ENCODE data around the gene DAPK2.

Gene DAPK2

DNA sequence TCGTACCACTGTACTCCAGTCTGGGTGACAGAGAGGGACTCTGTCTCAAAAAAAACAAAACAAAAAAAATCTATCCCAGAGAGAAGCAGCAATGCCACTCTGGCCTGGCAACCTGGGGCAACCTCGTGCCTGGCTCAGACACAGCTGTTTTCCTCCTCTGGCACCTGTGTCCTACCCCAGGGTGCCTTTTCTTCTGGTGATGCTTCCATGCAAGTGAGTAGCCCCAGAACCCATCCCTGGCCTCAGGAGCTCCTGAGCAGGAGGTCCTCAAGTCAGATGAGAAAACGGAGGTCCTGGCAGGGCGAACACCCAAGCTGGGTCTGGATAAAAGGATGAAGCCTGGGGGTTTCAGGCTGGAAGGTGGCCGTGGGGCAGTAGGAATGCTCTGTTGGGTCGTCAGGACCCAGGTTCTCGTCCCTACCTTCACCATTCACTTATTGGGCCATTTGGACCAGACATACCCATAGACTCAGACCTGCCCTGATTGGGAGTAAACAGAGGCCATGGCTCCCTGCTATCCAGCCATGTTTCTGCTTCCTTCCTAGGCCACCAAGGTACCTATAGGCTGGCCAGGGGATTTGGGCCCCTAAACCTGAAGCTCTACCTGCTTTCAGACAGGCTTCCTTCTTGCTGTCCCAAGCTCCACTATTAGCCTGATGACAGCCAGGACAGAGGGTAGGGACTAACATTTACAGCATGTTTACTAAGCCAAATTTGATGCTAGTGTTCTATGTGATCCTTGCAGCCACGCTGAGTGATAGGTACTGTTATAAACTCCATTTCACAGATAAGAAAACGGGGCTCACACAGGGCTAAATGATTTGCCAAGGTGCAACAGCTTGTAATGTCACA is 102.2 kb downstream of the DAPK2 start:
- no peak for DNase-seq (ENCODE audit: low read depth in 2 of 2)

DNA sequence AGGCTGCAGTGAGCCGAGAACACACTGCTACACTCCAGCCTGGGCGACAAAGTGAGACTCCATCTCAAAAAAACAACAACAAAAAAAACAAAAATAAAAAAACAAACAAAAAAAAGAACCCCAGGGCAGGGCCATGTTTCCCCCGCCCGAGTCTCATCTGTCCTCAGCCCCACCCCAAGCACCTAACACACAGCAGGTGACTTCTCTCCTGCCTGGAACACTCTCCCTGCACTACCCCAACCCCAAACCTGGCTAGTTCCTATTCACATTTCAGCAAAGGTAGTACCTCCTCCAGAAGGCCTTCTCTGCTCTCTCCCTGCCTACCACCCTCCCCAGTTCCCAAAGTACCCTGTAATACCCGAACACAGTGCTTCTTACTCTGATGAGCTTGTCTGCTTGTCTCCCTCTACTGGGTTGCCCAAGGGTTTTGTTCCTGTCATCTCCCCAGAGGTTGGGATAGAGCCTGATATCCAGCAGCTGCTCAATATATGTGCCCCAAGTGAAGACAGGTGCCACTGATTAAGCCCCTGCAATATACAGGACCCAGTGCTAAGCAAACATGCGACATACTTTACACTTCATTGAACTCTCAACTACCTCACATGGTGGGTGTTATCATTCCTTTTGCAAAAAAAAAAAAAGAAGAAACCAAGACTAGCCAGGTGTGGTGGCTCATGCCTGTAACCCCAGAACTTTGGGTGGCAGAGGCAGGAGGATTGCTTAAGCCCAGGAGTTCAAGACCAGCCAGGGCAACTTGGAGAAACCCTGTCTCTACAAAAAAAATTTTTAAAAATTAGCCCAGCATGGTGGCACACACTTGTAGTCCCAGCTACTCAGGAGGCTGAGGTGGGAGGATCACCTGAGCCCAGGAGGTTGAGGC is 103.6 kb downstream of the DAPK2 start:
- DNase-seq (ENCODE audit: low read depth in 2 of 2), result no peak

DNA sequence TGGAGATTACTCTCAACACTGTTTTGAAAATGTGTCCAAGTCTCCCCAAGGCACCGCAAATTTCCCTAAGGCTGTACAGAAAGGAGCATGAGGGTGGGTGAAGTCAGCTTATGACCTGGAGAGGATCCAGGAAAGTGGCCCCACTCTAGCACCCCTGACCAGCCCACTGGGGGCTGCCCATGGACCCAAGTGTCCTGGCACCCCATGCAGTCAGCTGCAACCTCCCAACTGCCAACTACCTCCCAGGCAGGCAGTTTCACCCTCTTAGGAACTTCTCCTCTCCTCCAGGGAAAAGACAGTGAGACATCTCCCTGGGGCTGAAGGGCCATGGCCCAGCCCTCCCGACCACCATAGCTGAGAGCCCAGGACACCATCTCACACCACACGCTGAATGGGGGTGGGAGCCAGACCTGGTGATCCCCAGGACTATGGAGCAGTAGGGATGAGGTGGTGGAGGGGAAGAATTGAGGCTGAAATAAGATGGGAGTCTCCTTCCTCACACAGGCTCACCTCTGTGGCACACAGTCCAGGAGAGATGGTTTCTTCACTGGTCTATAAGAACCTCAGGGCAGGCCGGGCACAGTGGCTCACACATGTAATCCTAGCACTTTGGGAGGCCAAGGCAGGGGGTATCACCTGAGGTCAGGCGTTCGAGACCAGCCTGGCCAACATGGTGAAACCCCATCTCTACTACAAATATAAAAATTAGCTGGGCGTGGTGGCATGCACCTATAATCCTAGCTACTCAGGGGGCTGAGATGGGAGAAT is 104.4 kb downstream of the DAPK2 start:
- no peak for DNase-seq (ENCODE audit: low read depth in 2 of 2)

DNA sequence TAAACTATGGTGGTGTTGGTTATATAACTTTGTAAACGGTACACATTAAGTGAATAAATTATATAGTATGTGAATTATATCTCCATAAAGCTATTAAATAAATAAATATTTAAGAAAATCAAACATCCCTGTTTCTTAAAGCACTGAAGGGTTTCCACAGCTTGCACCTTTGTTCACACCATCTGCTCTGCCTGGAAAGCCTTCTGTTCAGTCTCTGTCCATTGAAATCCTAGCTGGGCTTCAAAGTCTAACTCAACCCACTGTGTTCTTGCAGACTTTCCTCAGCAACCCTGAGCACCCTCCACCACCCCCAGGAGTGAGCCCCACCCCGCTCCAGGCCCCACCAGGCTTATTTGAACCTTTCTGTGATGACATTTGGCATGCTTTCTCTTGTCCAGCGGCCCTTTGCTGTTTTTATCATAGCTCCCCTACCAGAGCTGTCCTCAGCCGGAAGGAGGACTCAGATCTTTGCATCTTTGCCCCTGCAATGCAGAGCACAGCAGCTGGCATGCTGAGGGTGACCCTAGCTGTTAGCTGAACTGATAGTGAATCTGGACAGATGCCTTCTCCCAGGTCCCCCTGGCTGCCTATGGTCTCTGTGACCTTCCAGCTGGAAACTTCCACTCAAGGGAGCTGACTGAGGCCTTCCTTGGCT is 105.2 kb downstream of the DAPK2 start:
- DNase-seq (ENCODE audit: low read depth in 2 of 2), result no peak

DNA sequence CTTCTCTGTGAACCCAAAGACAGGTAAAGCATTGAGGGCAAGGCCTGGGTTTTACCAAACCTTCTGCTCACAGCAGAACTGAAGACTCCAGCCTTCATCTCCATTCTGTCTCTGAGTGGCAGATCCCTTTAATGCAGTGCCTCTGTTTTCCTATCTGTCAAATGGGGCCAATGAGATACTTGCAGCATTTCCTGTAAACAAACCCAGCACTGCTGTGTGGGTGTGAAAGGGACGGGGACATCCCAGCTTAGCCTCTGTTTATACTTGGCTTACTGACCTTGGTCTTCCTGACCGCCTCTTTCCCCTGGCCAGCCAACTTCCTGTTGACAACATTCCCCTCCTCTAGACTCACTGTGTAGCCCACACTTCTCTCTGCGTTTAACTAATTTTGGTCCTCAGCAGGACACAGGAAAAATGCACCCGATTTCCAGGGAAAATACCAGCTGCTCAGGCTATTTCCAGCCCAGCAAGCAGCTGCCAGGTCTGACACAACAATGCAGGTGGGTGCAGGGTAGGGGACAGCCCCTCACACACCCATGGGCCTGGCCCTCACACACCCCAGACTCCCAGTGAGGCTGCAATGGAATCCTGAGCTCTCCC is 106.7 kb downstream of the DAPK2 start:
- DNase-seq (ENCODE audit: low read depth in 2 of 2), result no peak

DNA sequence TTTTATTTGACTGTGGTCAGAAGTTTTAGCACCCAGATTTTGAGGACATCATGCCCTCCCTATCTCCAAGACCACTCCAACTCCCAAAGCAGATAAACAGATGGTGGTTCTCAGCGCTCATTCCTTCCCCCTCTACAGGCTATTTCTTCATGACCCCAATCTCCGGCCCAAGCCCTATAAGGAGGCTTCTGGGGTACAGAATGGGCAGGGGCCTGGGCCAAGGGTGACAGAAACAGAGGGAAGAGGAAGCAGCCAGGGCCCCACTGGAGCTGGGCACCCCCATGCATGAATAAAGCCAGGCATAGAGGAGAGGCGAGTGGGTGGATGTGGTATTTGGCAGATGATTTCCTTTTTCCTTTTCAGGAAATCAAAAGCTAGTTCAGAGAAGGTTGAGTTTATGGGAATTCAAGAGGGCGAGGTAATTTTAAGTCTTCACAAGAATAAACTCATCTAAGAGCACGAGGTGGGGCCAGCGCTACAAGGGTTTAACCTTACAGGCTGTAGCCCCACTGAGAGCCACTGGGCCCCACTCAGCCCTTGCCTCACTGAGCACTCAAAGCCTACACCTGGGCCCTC is 107.7 kb downstream of the DAPK2 start:
- no peak for DNase-seq (ENCODE audit: low read depth in 2 of 2)

DNA sequence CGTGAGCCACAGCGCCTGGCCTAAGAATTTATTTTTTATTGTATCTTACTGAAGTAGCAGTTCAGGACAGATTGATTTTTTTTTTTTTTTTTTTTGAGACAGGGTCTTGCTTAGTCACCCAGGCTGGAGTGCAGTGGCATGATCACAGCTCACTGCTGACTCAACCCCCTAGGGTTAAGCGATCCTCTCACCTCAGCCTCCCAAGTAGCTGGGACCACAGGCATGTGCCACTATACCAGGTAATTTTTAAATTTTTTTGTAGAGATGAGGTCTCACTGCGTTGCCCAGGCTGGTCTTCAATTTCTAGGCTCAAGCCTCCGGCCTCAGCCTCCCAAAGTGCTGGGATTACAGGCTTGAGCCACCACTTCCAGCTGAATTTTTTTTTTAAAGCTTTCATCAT is 112.8 kb downstream of the DAPK2 start:
- no peak for DNase-seq (ENCODE audit: low read depth in 2 of 2)

DNA sequence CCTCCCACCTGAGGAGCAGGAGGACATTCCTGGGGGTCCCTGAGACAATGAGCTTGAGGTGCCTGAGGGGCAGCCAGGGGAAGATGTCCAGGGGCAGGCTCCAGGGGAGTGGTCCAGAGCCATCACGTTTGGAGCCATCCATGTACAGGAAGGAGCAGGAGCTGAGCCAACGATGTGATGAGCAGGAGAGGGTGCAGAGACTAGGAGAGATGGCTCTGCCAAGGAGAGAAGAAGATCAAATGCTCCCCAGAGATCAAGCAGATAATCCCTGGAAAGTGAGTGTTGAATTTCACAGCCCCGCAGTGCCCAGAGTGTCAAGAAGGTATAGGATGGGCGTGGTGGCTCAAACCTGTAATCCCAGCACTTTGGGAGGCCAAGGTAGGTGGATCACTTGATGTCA is 114.7 kb downstream of the DAPK2 start:
- no peak for DNase-seq (ENCODE audit: low read depth in 2 of 2)

DNA sequence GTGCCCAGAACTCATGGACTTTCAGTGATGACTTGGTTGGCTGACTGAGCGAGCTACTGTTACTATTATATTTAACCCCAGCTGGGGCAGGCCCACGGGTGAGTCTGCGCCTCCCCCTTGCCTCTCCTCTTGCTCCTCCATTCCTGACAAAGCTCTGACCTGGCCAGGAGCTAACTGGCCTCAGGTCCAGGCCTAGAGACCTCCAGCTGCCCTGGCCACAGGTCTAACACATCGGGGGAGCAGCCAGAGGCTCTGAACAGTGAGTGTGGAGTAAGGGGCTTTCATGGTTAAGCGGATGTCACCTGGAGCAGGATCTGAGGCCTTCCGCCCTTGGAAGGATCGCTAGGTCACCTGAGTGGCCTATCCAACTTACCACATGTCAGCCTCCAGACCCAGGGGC is 116.3 kb downstream of the DAPK2 start:
- no peak for DNase-seq (ENCODE audit: low read depth in 2 of 2)

DNA sequence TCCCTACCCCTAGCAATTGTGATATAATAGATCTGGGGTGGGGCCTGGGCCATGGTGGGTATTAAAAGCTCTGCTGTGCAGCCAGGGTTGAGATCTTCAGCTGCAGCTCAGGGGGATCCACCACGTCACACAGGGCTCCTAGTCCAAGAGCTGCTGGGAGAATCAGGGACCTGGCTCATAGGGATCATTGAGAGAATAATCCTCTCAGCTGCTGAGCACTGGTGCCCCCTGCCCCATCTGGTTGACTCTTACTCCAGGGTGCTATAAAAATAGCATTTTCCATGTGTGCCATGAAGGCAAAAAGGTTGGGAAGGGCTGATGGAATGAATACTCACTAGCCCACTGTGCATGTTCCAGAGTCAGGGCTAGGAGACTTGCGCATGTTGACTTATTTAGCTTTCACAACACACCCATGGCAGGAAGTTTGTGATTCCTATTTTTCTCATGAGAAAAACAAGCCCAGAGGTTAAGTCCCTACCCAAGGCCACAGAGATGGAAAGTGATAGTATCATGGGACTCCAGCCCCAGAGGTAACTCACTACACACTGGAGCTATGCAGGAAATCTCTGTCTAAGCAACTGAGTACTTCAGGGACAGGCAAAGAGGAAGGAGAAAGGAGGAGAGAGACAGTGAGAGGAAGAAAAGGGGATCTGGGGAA is 118.0 kb downstream of the DAPK2 start:
- no peak for DNase-seq (ENCODE audit: low read depth in 2 of 2)

DNA sequence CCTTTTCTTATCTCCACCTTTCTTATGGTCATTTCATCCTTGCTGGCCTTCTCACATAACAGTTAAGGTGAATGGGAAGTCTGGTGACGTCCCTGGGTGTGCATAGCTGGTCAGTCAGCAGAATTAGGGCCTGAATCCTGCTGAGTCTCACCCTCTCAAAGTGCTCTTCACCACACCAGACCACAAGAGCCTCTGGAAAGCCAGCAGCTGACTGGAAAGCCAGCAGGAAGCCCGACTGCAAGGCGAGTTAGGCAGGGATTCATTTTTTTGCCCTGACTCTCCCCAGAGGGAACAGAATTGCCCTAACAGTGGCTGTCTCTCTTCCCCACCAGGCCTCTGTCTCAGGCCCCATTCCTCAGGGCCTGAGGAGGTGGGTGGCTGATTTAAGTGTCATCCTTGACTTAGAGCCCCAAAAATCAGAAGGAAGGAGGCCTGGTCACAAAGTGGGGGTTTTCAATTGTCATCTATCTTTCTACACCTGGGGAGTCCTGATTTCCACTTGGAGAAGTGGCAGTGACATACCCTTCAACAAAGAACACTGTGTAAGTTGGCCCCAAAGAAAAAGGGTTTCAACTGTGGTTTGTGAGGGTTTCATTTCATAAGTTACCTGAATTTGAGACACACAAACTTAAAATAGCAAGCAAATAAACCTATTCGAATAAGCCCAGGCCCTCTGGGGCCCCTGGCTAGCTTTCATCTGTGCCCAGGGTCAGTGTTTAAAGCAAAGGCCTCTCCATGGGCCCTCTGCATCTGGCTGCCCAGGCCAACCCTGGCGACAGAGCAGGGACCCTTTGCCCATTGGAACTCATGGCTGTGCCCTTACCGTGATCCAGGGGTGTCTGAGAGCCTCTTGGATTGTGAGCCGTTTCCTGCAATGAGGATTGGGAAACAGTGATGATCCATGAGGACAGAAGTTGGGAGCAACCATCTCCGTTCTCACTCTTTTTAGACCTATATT is 122.0 kb downstream of the DAPK2 start:
- DNase-seq (ENCODE audit: low read depth in 2 of 2), result no peak

DNA sequence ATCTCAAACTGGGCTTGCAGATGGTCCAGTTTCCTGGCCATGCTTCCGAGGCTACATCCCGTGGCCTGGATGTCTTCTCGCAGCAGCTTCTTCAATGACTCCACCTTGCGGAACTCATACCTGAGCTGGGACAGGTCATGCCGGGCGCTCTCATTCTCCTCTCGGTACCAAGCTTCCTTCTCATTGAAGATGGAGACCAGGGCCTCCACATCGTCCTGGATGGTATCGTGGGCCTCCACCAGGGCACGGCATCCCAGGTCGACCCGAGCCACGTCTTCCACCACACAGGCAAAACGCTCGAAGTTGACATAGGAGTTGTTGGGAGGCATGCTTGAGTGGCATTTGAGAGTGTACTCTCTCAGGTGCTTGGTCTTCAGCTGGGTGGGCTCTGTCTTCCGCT is 123.4 kb downstream of the DAPK2 start:
- no peak for DNase-seq (ENCODE audit: low read depth in 2 of 2)

DNA sequence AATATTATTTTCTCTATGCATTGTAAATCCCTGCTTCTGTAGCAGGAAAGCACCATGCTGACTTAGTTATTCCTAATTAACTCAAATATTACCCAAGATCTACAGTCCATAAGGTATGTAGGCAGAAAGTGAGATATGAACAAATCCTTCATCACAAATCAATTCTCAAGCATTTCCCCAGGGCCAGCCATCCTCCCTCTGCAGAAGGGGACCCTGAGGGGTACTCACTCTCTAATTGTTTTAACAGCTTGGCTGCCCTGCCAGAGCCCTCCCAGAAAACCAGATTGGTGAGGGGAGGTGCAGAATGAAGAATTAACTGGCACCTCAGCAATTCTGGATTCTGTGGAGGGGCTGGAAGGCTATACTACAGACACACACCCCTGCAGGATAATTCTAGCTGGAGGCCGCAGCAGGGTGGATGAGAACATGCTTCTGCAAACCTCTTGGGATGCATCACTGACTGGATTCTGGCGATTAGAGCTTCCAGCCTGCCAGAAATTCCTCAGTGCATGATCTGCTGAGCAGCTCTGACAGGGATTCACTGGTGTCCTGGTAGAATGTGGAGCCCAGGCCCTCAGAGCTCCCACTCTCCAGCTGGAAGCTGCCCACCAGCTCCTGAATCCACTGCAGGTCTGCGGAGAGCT is 123.9 kb downstream of the DAPK2 start:
- DNase-seq (ENCODE audit: low read depth in 2 of 2), result no peak

DNA sequence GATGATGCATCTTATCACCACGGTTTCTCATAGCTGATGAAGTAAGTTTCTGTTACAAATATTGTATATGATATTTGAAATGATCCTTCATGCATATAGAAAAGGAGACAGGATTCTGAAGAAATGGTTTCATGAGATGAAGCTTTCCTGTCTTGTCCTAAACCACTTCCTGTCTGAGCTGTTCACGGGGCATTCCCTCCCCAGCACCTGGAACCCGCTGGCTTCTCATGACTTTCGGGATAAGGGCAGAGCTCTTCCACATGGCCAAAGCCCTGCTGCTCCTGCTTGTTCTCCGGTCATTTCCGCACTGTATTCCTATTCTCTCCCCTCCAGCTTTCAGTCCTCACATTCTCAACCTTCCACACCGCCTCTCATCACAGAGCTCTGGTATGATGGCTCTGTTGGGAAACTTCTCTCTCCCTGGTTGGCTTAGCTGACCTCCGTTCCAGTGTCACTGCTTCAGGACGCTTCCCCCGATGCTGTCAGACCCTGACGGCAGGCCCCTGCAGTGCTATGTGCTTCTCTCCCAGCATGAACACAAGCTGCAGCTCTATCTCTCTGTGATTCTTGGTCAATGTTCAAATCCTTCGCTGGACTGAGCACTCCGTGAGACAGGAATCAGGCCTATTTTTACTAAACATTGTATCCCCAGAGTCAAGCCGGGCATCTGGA is 125.6 kb downstream of the DAPK2 start:
- DNase-seq (ENCODE audit: low read depth in 2 of 2), result no peak

DNA sequence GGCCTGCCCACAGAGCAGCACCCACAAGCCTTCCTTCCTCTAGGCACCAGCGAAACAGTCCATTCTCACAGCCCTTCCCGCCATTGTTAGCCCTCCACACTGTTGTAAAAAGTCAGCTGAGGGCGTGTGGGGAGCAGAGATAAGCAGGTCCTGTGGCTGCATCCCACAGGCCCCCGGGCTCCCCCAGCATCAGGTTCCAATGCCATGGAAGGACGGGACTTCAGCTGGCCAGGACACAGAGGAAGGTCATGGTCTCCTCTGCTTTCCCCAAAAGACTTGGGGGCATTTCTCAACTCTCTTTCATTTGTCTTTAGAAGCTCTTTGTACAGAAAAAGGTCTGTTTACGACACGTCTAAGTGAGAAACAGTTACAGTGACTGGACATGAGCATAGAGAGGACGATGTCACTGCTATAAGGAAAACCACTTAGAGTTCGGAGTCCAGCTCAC is 127.4 kb downstream of the DAPK2 start:
- no peak for DNase-seq (ENCODE audit: low read depth in 2 of 2)

DNA sequence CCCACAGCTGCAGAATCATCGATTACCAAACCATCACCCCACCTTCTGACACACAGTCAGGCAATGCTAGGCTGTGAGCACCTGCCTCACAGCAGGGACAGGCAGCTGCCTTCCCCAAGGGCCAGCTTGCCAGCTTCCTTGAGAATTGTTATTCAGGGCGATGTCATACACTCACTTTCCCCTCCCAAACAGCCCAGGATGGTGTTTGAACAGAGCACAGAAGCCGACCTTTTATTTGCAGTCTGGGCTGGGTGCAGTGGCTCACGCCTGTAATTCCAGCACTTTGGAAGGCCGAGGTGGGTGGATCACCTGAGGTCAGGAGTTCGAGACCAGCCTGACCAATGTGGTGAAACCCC is 128.0 kb downstream of the DAPK2 start:
- DNase-seq (ENCODE audit: low read depth in 2 of 2), result no peak

DNA sequence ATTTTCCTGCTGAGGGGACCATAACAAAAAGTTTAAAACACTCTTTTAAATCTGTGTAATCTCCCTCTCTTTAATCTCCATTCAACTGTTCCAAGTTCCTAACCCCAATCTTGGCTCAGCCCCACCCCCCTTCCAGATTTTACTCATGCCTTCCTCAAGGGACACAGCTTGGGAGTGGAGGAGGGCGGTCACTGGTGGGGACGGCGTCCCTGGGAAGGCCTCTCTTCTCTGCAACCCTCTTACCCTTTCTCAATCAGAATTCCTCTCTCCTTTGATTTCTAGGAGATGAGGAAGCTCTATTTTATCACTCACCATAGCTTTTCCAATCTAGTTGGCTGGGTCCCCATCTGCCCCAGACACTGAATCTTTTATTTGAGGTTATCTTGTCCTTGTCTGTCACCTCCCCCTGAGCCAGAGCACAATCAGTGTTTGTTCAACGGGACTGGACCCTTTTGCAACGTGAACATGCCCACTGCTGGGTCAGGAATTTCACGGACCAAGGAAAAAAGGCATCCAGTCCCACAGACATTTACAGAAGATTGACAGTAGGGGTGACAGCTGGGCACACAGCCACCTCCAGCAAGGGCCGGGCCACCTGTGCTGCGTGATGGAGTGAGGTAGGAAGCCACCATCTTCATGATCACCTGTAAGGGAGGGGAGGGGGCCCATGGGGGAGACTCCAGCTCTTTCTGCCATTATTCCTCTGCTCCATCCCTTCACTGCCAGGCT is 128.5 kb downstream of the DAPK2 start:
- DNase-seq (ENCODE audit: low read depth in 2 of 2), result no peak
